ENCODE measurements around the gene KDM7A.

GRCh38 chr7:140051820-140052219 lies 125.0 kb downstream of the KDM7A start:
- no peak for TF ChIP-seq EZH2 (IDR thresholded peaks at IDR 0.05; ENCODE audit: borderline replicate concordance, insufficient read depth, low read length, poor library complexity, severe bottlenecking)
- TF ChIP-seq CTCF (IDR thresholded peaks at IDR 0.05; ENCODE audit: poor library complexity, severe bottlenecking), result no peak
- TF ChIP-seq, protein P1, sequence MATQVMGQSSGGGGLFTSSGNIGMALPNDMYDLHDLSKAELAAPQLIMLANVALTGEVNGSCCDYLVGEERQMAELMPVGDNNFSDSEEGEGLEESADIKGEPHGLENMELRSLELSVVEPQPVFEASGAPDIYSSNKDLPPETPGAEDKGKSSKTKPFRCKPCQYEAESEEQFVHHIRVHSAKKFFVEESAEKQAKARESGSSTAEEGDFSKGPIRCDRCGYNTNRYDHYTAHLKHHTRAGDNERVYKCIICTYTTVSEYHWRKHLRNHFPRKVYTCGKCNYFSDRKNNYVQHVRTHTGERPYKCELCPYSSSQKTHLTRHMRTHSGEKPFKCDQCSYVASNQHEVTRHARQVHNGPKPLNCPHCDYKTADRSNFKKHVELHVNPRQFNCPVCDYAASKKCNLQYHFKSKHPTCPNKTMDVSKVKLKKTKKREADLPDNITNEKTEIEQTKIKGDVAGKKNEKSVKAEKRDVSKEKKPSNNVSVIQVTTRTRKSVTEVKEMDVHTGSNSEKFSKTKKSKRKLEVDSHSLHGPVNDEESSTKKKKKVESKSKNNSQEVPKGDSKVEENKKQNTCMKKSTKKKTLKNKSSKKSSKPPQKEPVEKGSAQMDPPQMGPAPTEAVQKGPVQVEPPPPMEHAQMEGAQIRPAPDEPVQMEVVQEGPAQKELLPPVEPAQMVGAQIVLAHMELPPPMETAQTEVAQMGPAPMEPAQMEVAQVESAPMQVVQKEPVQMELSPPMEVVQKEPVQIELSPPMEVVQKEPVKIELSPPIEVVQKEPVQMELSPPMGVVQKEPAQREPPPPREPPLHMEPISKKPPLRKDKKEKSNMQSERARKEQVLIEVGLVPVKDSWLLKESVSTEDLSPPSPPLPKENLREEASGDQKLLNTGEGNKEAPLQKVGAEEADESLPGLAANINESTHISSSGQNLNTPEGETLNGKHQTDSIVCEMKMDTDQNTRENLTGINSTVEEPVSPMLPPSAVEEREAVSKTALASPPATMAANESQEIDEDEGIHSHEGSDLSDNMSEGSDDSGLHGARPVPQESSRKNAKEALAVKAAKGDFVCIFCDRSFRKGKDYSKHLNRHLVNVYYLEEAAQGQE (IDR thresholded peaks at IDR 0.05; ENCODE audit: borderline replicate concordance), result no peak
- no peak for TF ChIP-seq TAF1 (IDR thresholded peaks at IDR 0.05; ENCODE audit: low read depth)

Data from neural cell (in vitro differentiated cells).